Central memory CD8-positive, alpha-beta T cell (primary cell): ENCODE results near the gene TSPO.
"Not testable (repeated sequence)": the region's sequence is repeated elsewhere in the genome, so short reads cannot be mapped to it uniquely, and the experiment has no call there.

Source experiments
- ATAC-seq: fragments of 150-1000 bp; cut with Tn5 transposase; replicated peaks from 2 replicates; pipeline ENCODE4 v1.10.0; 2022; ENCODE audit warnings: mild to moderate bottlenecking, moderate FRiP score, moderate number of reproducible peaks; ENCODE audit not compliant: poor library complexity, severe bottlenecking; ENCODE audit errors: extremely low read depth
- DNase-seq, 2 donors: peaks; one replicate each; pipeline ENCODE4 v3.0.0; 2021; ENCODE audit warnings: low spot score in 2 of 2
- H3K27ac Mint-ChIP-seq: one replicate; pipeline ENCODE4 v1.8.0; 2022; ENCODE audit warnings: low read depth, mild to moderate bottlenecking, moderate library complexity, mixed read lengths
- H3K27me3 Mint-ChIP-seq: one replicate; pipeline ENCODE4 v1.8.0; 2022; ENCODE audit warnings: mixed read lengths
- H3K36me3 Mint-ChIP-seq: one replicate; pipeline ENCODE4 v1.8.0; 2022; ENCODE audit warnings: mild to moderate bottlenecking, moderate library complexity, mixed read lengths; ENCODE audit not compliant: insufficient read depth
- H3K4me1 Mint-ChIP-seq: one replicate; pipeline ENCODE4 v1.8.0; 2022; ENCODE audit warnings: mixed read lengths
- H3K4me3 Mint-ChIP-seq: one replicate; pipeline ENCODE4 v1.8.0; 2022; ENCODE audit warnings: mild to moderate bottlenecking, moderate library complexity, mixed read lengths
- H3K9me3 Mint-ChIP-seq: one replicate; pipeline ENCODE4 v1.8.0; 2022; ENCODE audit warnings: mixed read lengths

The TSPO gene

DNA sequence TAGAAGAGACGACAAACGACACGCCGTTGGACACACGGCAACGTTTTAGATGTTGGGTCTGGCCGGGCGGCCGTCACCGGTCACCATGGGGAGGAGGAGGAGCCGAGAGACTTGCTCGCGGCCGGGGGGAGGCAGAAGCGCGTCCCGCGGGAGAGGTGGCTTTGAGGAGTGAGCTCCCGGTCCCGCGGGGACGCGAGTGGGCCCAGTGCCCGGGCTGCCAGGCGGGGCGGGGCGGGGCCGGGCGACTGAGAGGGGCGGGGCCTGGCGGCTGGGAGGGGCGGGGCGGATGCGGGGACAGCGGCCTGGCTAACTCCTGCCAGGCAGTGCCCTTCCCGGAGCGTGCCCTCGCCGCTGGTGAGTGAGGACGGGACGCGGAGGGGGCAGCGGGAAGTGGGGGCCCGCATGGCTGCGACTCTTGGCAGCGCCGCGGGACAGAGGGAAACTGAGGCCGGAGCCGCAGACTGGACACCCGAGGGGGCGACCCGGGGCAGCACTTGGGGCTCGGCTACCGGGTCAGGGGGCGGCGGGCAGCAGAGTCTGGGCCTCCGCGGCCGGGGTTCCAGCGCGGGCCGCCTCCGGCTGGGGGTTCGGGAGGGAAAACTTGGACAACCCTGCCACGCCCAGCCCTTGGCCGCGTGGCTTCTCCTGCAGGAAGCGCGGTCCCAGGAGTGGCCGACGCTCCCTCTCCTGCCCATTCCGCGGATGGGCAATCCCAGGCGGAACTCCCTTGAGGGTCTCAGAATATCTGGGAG is at the start of gene TSPO:
TSPO (plus strand) TSS at position 309 of the 752 bp plus-strand sequence. CDS start 7,680 bp downstream, outside the sequence.
- peak within 1 kb of the TSS; percentile 87 for H3K27ac Mint-ChIP-seq

DNA sequence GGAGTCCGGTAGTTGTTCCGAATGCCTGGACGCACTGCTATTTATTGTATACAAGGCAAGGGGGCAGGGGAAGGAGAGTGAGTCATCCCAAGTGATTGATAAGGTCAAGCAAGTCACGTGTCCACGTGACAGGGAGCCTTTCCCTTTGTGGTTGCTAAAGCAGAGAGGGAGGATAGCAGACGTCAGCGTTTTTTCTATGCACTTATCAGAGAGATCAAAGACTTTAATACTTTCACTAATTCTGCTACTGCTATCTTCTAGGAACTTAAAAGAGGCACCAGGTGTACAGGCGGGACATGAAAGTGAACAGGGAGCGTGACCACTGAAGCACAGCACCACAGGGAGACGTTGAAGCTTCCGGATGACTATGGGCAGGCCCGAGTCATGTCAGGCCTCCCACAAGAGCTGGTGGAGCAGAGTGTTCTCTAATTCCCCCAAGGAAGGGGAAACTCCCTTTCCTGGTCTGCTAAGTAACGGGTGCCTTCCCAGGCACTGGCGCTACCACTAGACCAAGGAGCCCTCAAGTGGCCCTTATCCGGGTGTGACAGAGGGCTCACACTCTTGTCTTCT is 47.2 kb upstream of the TSPO start:
- not testable (repeated sequence) for H3K27me3 Mint-ChIP-seq, ATAC-seq, H3K9me3 Mint-ChIP-seq, H3K27ac Mint-ChIP-seq, H3K36me3 Mint-ChIP-seq, H3K4me3 Mint-ChIP-seq, DNase-seq, H3K4me1 Mint-ChIP-seq

More for the DNA sequence above, at the start of gene TSPO:
- Mint-ChIP-seq H3K9me3 (no peaks in the 10 kb centered on the region), H3K36me3 (peaks cover 5% of the 10 kb centered on the region), H3K4me1 (peaks cover 29% of the 10 kb centered on the region), H3K27me3 (no peaks in the 10 kb centered on the region), H3K4me3 (peak within 1 kb of the TSS; percentile 84)
- peak in 1 of 2 donors; percentile 26 for DNase-seq
- no peak for ATAC-seq

GRCh38 chr22:43104950-43105349 is 46.4 kb upstream of the TSPO start:
- not testable (repeated sequence) for H3K4me1 Mint-ChIP-seq, DNase-seq, H3K27ac Mint-ChIP-seq, H3K36me3 Mint-ChIP-seq, ATAC-seq, H3K4me3 Mint-ChIP-seq, H3K9me3 Mint-ChIP-seq, H3K27me3 Mint-ChIP-seq

DNA sequence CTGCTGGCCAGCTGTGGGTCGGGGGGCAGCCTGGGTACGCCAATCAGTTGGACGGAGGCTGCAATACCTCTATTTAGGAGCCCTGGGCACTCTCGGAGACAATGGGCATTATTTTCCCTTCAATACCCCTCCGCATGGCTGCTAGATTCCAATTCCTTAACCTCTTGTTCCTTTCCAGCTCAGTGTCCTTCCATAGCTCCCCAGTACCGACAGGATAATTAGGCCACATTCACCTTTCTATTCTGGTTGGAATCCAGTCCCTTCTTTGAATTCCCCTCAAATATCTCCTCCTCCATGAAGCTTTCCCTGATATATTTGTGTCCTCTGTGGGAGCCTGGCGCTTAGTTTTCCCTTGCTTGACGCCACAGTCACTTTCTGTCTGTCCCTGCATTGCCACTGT is 45.1 kb upstream of the TSPO start:
- Mint-ChIP-seq H3K4me1 (peaks cover 12% of the 10 kb centered on the region), H3K9me3 (no peaks in the 10 kb centered on the region), H3K4me3 (no peak overlapping the region), H3K27ac (no peak overlapping the region), H3K27me3 (no peaks in the 10 kb centered on the region), H3K36me3 (no peaks in the 10 kb centered on the region)
- DNase-seq (no peak), ATAC-seq (no peak)

DNA sequence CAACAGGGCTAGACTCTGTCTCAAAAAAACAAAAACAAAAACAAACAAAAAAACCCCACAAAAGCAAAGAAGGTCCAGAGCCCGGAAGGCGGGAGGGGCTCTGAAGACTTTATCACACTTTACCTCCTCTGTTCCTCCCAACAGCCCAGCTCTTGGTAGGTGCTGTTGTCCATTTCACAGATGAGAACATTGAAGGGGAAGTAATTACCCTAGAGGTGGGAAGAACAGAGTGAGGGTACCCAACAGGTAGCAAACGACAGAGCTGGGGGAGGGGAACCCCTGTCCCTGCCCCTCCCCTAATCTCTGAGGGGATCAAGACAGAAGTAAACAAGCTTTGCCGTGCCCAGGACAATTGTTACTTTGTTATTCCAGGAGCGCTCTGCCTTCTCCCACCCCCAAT is 41.8 kb upstream of the TSPO start:
- ATAC-seq: no peak
- Mint-ChIP-seq H3K9me3 (no peaks in the 10 kb centered on the region), H3K27me3 (no peaks in the 10 kb centered on the region), H3K4me1 (peaks cover 4% of the 10 kb centered on the region), H3K36me3 (no peaks in the 10 kb centered on the region), H3K4me3 (peak overlapping the region; percentile 13), H3K27ac (no peak overlapping the region)
- no peak for DNase-seq

GRCh38 chr22:43109921-43110443 is 41.4 kb upstream of the TSPO start:
- Mint-ChIP-seq H3K36me3 (no peaks in the 10 kb centered on the region), H3K27me3 (no peaks in the 10 kb centered on the region), H3K27ac (no peak overlapping the region)

GRCh38 chr22:43110444-43110926 is 40.9 kb upstream of the TSPO start, which contains the start of gene BIK:
Gene BIK (plus strand): TSS chr22:43110750. CDS start chr22:43124023, 13,273 bp downstream.
- DNase-seq (peak in 1 of 2 donors; percentile 28), ATAC-seq (peak; percentile 61)
- peak within 1 kb of the TSS; percentile 69 for H3K4me3 Mint-ChIP-seq
- no peaks in the 10 kb centered on the region for H3K9me3 Mint-ChIP-seq
- no peak within 1 kb of the TSS for H3K27ac Mint-ChIP-seq
- H3K27me3 Mint-ChIP-seq: no peaks in the 10 kb centered on the region
- peaks cover 4% of the 10 kb centered on the region for H3K4me1 Mint-ChIP-seq
- no peaks in the 10 kb centered on the region for H3K36me3 Mint-ChIP-seq

More at GRCh38 chr22:43109921-43110443, 41.4 kb upstream of the TSPO start:
- ATAC-seq (no peak), DNase-seq (no peak)
- Mint-ChIP-seq H3K4me1 (peaks cover 4% of the 10 kb centered on the region), H3K9me3 (no peaks in the 10 kb centered on the region), H3K4me3 (peak overlapping the region; percentile 69)

DNA sequence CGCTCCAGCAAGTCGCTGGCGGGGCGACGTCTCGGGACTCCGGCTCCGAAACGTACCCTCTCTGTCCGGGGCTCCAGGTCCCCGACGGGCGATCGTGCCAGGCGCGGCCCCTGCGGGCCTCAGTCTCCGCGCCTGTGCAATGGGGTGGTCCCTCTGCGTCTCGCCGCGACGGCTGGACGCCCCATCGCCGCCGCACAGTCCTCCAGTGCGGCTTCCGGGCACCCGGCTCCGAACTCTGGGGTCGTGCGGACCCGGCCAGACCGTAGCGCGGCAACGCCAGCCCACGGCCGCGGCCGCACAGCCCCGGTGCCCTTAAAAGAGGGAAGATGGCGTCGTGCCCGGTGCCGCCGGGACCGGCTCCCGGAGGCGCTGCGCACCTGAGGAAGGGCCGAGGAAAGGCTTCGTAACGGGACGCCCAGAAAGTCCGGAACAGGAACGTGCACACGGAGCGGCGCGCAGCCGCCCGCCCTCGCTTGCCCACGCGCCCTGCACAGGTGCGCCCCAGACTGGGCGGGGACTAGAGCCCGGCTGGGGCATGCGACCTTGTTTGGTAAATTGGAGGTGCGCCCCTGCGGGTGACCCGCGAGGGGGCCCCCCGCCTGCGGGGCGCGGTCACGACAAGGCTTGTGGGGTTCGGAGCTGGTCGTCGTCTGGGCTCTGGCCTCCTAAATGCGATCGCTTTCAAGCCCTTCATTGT is 40.3 kb upstream of the TSPO start:
- DNase-seq (no peak), ATAC-seq (peak; percentile 75)
- Mint-ChIP-seq H3K4me3 (peak overlapping the region; percentile 69), H3K27ac (no peak overlapping the region), H3K4me1 (peaks cover 4% of the 10 kb centered on the region), H3K27me3 (no peaks in the 10 kb centered on the region), H3K36me3 (no peaks in the 10 kb centered on the region), H3K9me3 (no peaks in the 10 kb centered on the region)

DNA sequence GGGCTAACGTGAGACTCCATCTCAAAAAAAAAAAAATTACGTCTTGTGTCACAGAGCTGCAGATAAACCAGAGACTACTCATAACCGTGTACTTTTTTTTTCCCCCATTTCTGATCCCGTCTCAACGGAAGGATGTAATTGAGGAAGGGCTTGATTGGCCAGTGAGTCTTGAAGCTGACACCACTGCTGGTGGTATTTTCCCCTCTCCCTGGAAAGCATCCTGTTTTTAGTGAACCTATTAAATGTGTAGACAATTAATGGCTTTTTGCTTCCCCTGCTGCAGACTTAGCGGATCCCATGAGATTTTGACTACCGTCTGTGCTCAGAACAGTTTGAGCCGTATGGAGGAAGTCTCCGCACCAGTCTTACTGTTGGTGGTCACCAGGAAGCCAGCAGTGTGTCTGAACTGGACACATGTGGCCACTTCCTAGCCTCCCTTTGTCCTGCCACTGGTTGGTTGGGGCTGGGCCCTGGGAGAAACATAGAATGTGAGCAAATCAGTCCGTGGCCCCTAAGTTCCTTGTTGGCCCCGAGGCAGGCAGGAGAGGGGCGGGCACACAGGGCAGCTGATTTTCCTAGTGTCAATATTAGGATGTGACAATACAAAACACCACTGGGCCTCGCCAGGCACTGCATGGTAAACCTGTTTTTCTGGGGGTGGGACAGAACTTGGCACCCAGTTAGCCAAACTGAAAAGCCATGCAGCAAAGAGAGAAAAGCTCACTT is 37.7 kb upstream of the TSPO start:
- Mint-ChIP-seq H3K9me3 (no peaks in the 10 kb centered on the region), H3K36me3 (no peaks in the 10 kb centered on the region), H3K4me1 (peaks cover 4% of the 10 kb centered on the region), H3K27me3 (no peaks in the 10 kb centered on the region), H3K27ac (no peak overlapping the region), H3K4me3 (no peak overlapping the region)
- ATAC-seq (no peak), DNase-seq (no peak)

- no peak for ATAC-seq
- DNase-seq: no peak
- H3K9me3 Mint-ChIP-seq: no peaks in the 10 kb centered on the region
- no peaks in the 10 kb centered on the region for H3K36me3 Mint-ChIP-seq
- peaks cover 4% of the 10 kb centered on the region for H3K4me1 Mint-ChIP-seq
- H3K27ac Mint-ChIP-seq: no peak overlapping the region
- no peaks in the 10 kb centered on the region for H3K27me3 Mint-ChIP-seq
- H3K4me3 Mint-ChIP-seq: no peak overlapping the region
Measured at GRCh38 chr22:43114958-43115357, 36.4 kb upstream of the TSPO start.

- H3K9me3 Mint-ChIP-seq: no peaks in the 10 kb centered on the region
- no peak overlapping the region for H3K4me3 Mint-ChIP-seq
- ATAC-seq: no peak
- peaks cover 2% of the 10 kb centered on the region for H3K36me3 Mint-ChIP-seq
- H3K27ac Mint-ChIP-seq: no peak overlapping the region
- H3K27me3 Mint-ChIP-seq: no peaks in the 10 kb centered on the region
- no peaks in the 10 kb centered on the region for H3K4me1 Mint-ChIP-seq
- DNase-seq: no peak
Measured at GRCh38 chr22:43116932-43117331, 34.4 kb upstream of the TSPO start.
